C1 segment of cervical spinal cord (tissue), 14 donors: ENCODE measurements around the gene DST.
"Not testable (repeated sequence)": the region's sequence is repeated elsewhere in the genome, so short reads cannot be mapped to it uniquely, and the experiment has no call there.

Experiments used
- DNase-seq, 14 donors: peaks; one replicate each; lab custom pipeline; 2025; lab: John Stamatoyannopoulos, UW

The DST gene

DNA sequence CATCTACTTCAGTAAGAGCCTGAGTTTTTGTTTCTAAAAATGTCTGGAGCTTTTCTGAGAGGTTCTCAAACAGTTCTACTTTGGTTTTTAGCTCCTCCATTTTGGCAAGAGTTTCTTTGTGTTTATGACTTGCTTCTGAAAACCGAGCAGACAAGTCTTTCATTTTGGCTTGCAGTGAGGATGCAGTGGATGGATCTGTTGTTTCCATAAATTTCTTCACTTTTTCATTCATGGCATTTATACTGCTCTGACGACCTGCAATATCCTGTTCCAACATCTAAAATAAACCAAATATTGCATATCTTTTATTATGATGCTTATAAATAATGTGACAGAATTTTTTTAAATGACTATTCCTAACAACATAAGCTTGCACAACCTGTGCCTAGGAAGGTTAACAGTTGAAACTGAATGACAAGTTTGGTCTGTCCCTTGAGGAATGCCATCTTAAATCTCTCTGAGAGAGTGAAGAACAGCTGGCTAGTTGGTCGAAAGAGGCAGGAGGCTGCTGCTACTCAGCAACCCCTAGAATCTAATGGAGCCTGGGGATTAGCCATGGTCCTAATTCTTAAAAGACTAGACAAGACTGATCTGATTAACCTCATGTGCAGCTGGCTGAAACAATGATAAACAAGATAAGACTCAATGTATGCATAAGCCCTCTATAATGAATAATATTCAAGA lies 69.8 kb downstream of the DST start:
- no peak for DNase-seq

GRCh38 chr6:56571605-56572004 lies 71.1 kb downstream of the DST start:
- no peak for DNase-seq

- DNase-seq, result peak in 1 of 14 donors; percentile 24
These were observed 72.0 kb downstream of the DST start for GRCh38 chr6:56570413-56571359.

DNA sequence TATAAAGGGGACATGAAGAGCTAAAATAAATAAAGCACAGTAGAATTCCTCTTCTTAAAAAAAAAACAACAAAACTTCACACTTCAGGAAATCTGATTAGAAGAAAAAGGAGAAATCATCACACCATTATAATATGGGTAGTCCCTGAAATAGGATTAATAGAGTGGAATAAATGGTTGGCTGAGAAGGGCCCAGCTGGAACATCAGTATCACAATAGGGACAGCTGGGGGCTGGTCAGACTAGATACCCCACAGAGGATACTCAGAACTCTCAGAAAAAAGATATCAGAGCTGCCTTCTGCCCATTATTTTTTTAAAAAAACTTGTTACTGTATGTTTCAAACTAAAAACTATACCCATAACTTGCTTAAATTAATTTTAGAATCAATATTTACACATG lies 75.2 kb downstream of the DST start:
- no peak for DNase-seq

GRCh38 chr6:56562730-56563129 lies 80.0 kb downstream of the DST start:
- not testable (repeated sequence) for DNase-seq

DNA sequence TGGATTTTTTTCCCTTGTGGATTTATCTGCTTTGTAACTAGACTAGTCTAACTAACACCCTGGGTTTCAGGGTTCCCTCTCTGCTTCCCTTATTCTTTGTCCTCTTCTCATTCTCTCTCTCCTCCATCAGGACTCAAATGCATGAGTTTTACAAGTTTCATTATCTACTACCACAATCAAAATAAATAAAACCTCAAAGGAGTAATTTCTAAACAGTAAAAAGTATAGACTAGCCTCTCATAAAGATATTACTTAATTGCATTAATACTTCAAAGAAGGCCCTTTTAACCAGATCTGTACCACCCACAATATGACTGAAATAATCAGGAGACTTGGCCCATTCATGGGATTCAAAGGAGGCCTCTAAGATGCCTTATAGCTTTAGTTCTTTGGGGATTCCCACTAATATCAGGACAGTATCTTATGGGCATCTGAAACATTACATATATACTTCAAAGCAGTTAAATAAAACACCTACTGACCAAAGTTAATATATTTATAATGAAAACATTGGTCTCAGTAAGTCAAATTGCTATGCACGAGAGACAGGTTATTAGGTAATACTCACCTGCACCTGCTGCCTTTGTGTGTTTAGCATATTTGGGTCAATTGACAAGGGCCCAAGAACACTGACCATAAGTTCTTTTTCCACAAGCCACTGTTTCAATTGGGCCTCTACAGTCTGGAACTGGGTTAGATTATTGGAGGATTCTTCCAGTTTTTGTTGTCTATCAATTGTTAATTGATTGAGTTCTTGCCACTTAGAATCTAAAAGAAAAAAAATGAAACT lies 85.7 kb downstream of the DST start:
- no peak for DNase-seq

DNA sequence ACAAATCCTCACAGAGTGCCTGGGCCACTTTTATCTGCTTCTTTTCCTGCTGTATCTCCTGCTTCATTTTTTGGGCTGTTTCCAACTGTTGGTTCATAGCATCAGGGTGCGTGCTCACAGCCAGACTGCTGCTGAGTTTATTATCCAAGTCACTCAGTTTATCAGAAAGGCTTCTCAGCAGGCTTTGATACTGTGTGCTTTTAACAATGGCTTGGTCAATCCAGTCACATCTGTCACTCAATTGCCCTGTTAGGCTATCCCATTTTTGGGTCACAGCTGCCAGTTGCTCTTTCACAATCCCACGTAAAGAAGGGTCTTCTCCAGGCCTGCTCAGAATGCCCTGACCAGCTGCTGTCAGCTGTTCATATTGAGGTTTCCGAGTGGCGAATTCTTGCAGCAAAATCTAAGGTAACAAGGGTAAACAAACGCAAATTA lies 87.2 kb downstream of the DST start:
- no peak for DNase-seq

DNA sequence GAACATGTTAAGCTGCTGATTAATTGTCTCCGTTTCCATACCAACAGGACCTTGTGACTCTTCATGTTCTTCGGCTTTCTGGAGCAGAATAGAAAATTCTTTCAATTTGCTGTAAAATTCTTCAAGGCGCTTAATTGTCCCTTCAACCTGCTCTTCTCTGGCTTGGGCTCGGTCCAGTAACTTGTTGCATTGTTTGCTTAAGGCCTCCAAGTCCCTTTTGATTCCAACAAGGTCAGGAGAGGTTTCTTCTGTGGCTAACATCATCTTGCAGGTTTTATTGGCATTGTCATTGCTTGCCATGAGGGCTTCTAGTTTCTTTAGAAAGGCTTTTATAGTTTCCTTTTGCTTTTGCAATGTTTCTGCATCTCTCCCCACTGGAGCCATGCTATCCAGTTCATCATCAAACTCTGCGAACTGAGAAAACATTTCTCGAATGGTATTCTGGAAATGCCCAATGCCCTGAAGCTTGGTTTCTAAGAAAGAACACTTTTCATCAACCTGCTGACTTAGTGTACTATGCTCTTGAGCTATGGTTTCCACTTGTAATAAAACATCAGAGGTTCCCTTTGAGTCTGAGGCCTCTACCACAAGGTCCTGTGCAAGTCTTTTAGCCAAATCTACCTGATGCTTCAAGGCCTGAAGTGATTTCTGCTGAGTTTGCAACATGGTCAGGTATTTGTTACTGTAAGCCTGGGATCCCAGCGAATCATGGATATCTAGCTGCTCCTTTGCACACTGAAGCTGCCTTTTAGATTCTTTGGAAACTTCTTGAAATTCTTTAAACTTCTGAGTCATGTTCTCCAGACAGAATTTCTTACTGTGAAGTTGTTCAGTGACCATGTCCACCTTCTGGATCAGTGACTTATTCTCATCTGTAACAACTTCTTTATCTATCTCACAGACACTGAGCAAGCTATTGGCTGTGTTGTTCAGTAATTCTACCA lies 90.2 kb downstream of the DST start:
- DNase-seq, result no peak

GRCh38 chr6:56551409-56552120 lies 91.1 kb downstream of the DST start:
- DNase-seq, result no peak

GRCh38 chr6:56550301-56550700 lies 92.4 kb downstream of the DST start:
- DNase-seq, result no peak

DNA sequence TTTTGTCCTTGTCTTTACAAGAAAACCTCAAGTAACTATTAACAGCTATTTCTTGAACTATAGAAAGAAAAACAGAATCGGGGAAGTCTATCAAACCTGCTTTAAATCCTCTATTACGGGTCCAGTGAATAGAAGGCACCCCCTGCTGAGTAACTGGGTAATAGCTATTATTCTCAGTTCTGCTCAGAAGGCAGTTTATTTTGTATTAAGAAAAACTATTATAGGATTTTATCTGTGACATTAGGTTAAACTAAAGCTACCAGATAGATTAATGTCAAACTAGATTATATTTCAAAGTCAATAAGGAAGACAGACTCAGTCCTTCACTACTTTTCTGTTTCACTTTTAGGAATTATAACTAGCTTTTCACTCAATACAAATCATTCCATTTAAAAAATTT lies 93.7 kb downstream of the DST start:
- DNase-seq, result no peak

- no peak for DNase-seq
These were observed 95.0 kb downstream of the DST start for GRCh38 chr6:56547687-56548086.

GRCh38 chr6:56542364-56543331 lies 100.0 kb downstream of the DST start:
- peak; percentile 19 to 91 (median 78) for DNase-seq

- DNase-seq, result peak in 1 of 14 donors; percentile 59
These were observed 100.8 kb downstream of the DST start for GRCh38 chr6:56541741-56542360.

DNA sequence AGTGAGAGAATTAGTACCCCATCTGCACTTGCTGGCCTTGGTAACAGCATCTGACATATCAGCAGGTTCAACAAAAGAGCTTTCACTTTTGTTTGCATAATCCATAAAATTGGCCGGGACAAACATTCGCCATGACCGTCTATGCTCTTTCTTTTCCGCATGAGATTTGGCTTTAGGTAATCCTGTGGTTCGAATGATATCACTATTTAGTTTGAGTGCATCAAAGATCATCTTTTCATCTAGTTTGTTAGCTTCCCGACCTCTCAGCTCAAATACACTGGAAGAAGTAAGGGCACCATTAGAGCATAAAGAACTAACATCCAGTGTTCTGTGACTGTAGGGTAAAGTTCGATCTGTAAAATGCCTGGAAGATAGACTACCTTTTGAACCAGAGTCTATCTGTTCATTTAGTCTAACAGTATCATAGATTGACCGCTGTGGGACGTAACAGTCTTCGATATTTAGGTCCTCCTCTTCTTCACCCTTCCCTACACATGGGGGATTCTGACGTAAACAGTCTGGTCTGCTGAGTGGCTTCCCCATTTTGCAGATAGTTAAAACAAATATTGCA lies 101.6 kb downstream of the DST start:
- DNase-seq, result peak in 2 of 14 donors; percentile 15 to 58

- peak in 1 of 14 donors; percentile 27 for DNase-seq
These were observed 102.3 kb downstream of the DST start for GRCh38 chr6:56540232-56541029.

DNA sequence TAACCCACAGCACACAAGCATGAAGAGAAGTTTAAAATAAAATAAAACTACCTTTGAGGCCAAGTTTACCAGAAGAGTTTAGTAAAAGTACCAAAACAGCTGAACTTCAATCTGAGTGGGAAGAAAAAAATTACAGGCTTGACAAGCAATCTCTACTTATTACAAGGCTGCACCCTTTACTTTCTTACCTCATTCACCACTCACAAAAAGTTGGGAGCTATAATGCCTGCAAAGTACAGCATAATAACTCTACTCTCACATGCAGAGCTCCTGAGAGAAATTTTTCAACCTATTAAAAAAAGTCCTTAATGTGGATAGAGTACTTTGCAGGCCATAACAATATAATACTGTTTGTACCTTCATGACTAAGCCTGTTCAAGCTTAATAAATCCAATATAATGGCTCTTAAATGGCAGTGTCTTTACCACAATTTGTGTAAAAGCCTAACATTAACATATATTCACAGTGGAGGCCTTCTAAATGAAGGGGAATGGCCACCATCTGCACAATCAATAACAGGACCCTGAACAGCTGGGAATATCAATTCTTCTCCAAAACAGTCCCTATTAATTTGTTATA lies 103.1 kb downstream of the DST start:
- no peak for DNase-seq
